Posterior vena cava (tissue), 2 donors: Measurements from ENCODE around the gene MYT1. TPM values are rescaled to one million over a fixed set of nuclear protein-coding genes. Genes with fewer than 3 reads are reported as not detected.
"Not testable (repeated sequence)": the region's sequence is repeated elsewhere in the genome, so short reads cannot be mapped to it uniquely, and the experiment has no call there.

Experiments
- DNase-seq: peaks from one replicate; pipeline ENCODE4 v3.0.0-alpha.2; 2020; ENCODE audit warnings: low spot score
- intact Hi-C, 2 donors: fragments of 100-400 bp; cut with DNase I; formaldehyde crosslinking; loops; one replicate each; pipeline versions ENCODE4 v1.14.1 to v1.14.2; 2022 to 2023
- total RNA-seq, 2 donors: library from RNA; stranded (reverse); fragmentation: NEBNext Ultra II Directional; extraction: Animal tissue kit (Norgen Biotek cat#: 25700); gene quantifications; one replicate each; pipeline ENCODE4 v1.2.1, GENCODE V29; 2021
- donor health status: DM: yes; HTN: yes; CAD: no.
- donor health status: DM: yes; HTN: yes; CAD: no.

The MYT1 gene
- total RNA-seq, 2 donors from 2014 or later: not detected

DNA sequence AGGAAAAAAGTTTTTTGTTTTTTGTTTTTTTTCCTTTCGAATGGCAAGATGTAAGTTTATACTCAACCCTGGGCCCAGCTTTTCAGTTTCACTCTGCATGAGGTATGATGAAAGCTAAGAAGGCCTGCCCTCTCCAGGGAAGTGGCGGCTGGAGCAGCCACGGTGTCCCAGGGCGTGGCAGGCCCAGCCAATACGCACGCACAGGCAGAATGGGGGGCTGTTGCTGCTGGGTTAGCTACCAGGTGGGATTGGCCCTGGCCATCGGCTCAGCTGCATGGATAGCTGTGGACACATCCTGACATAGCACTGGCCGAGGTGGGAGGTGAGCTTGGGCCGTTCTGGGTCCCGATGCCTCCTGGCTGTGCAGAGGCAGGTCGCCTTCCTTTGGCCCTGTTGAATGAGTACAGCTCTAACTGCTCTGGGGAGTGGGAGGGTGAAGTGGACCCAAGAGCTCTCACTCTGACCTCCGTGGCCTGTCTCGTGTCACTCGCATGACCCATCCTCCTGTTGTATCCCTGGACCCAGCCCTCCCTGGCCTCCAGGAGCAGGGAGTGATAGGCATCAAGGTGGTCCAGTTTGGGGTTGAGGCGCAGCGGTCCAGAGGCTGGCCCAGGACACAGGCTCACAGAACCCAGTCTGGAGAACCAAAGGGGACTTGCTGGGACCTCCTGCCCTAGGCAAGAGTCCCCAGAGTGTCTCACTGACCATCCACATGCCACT lies 18.1 kb downstream of the MYT1 start:
- intact Hi-C loops: no loop called here
- no peak for DNase-seq

DNA sequence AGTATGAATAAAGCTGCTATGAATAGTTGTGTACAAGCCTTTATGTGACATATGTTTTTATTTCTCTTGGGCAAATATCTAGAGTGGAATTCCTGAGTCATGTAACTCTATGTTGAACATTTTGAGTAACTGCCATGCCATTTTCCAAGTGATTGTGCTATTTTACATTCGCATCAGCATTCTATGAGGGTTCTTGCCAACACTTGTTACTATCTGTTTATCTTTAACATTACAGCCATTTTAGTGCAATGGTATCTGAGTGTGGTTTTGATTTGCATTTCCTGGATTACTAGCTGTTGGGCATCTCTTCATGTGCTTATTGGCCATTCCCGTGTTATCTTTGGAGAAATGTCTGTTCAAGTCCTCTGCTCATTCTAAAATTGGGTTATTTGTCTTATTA lies 19.1 kb downstream of the MYT1 start:
- DNase-seq: no peak
- intact Hi-C loops: no loop called here

DNA sequence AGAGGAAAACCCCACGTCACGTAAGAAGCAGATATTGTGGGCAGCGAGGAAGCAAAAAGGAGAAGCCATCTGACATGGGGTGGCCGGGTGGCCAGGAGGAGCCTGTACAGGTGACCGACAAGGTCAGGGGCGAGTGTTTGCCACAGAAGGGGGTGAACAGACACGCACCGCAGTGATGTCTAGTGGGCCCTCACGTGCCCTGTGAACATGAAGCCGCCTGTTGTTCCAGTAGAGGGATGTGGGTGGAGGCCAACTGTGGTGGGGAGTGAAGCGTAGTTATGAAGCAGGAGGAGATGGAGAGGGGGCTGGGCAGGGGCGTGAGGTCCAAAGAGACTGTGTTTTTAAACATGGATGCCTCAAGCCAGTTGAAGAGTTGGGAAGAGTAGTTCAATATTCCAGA lies 20.5 kb downstream of the MYT1 start:
- intact Hi-C loops: no loop called here
- DNase-seq: no peak

DNA sequence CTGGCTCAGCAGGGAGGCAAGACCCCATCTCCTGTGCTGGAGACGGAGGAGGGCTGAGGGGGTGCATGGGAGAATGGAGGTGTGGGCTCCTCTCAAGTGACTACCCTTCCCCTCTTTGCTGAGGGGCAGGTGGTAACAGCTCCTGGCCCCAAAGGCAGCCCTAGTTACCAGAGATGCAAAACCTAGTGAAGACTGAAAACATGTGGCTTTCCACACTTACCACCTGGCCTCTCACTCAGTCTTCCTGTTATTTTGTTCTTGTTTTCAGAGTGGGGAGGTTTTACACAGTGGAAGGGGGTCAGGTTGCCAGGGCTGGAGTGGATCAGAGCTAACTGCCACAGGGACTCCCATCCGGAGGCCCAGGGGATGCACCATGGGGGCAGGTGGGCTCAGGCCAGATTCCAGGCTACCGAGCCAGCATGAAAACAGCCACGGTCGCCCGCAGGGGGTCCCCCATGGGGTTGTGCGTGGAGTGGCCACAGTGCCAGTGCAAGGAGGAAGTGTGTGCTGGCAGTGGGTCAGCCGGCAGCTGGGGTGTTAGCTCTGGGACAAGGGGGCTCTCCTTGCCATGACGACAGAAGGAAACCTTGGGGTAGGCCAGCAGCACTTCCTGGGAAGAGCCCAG lies 21.1 kb downstream of the MYT1 start:
- no peak for DNase-seq
- intact Hi-C loops: no loop called here

DNA sequence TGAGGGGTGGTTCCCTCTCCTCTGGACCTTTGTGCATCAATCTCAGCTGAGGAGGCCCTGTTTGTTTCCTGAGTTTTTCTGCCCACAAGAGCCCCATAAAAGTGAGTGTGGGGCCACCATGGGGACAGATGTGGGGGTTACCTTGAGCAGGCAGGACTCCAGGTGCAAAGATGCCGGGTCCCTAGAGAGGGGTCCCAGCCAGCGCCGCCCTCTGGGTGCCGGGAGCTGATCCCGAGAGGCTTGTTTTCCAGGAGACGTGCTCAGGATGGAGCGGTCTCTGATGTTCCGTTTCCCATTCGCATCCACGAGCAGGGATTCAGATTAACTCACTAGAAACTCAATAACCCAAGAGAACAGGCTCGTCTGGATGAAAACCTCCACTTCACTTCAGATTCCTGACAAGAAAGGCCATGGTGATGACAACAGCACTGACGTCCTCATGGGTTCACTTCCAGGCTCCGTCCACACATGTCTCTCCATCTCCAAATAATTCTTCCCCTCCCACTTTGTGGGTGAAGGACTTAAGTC lies 21.9 kb downstream of the MYT1 start:
- no peak for DNase-seq
- intact Hi-C loops: no loop called here

DNA sequence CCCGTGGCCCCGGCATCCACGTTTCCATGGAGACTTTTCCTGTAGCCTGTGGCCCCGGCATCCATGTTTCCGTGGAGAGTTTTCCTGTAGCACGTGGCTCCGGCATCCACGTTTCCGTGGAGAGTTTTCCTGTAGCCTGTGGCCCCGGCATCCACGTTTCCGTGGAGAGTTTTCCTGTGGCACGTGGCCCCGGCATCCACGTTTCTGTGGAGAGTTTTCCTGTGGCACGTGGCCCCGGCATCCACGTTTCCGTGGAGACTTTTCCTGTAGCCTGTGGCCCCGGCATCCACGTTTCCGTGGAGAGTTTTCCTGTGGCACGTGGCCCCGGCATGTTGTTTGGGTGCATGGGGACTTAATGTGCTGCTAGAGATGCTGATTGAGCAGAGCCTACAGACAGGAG lies 23.0 kb downstream of the MYT1 start:
- intact Hi-C loops, DNase-seq: not testable (repeated sequence)

- DNase-seq: no peak
- intact Hi-C loops: no loop called here
These were observed 23.8 kb downstream of the MYT1 start for GRCh38 chr20:64188091-64188490.

GRCh38 chr20:64188682-64189529 lies 24.7 kb downstream of the MYT1 start:
- intact Hi-C loops: no loop called here
- DNase-seq: no peak

DNA sequence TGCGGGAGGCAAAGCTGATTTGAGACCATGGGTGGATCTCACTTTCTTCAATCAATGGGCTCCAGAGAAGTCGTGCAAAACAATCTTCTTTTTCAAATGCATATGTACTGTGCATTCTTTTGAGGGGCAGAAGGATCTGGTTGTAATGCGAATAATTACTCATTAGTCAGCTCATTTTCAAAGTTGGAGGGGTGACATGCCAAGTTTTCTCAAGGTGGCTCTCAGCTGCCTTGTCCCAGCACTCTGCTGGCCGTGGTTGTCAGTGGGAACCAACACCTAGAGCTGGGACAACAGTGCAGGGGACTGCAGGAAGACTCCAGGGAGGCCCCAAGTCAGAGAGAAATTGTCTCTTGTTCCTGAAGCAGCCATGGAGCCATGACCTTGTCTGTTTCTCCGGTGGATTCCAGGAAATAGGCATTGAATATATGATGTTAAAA lies 25.3 kb downstream of the MYT1 start:
- intact Hi-C loops: no loop called here

GRCh38 chr20:64189986-64190385 lies 25.7 kb downstream of the MYT1 start:
- DNase-seq: no peak
- intact Hi-C loops: no loop called here

More for the DNA sequence above, 25.3 kb downstream of the MYT1 start:
- DNase-seq: no peak

DNA sequence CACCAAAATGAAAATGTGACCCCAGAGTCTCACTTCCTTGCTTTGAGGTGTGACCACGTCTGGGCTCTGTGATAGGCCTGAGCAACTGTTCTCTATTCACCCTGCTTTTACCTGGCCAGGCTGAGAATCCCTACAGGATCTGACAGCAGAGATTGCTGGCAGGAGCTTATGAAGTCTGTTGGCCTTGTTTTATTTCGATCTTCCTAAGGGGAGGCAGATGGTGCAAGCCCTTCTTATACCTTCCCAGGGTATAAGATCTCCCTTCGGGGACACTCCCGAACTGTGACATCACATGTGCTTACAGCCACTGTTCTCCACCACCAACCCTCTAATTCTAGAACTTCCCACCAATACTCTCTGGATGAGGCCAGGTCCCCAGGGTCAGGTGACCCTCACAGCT lies 26.8 kb downstream of the MYT1 start:
- no peak for DNase-seq
- intact Hi-C loops: no loop called here

DNA sequence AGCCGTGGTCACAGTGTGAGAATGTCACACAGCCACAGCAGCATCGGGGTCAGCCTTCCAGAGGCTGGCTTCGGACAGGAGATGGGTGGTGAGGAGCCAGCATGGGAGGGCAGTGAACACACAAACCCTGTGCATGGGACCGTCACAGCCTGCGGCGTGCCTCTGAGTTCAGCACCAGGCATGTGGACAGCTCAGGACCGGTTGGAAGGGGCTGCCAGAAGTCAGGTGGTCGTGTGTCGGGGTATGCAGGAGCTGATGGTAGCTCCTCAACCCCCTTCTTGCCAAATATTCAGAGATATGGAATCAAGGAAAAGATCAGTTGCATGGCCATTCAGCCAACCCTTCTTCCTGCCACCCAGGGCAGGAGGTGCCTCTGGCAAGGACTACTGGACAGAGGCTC lies 28.2 kb downstream of the MYT1 start:
- no peak for DNase-seq
- intact Hi-C loops: no loop called here

- intact Hi-C loops: no loop called here
- DNase-seq: no peak
These were observed 28.8 kb downstream of the MYT1 start for GRCh38 chr20:64193058-64193457.

DNA sequence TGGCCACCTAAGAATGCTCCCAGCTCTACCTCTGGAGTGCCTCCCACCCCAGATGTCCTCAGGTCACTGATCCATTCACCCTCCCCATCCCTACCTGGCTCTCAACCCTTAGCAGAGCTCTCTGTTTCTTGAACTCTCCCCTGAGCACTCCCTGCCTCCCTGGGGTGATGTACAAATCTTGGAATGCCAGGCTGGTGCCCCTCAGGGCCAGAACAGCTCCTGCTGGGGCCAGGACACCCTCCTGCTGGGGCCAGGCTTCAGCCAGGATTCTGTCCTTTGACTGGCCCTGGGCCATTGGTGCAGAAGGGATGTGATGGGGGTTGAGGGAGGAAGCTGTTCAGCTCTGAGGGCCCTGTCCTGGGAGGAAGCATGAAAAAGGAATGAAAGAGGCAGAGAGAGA lies 30.0 kb downstream of the MYT1 start:
- intact Hi-C loops: no loop called here
- DNase-seq: no peak

GRCh38 chr20:64196309-64196708 lies 32.1 kb downstream of the MYT1 start:
- intact Hi-C loops: no loop called here
- no peak for DNase-seq

DNA sequence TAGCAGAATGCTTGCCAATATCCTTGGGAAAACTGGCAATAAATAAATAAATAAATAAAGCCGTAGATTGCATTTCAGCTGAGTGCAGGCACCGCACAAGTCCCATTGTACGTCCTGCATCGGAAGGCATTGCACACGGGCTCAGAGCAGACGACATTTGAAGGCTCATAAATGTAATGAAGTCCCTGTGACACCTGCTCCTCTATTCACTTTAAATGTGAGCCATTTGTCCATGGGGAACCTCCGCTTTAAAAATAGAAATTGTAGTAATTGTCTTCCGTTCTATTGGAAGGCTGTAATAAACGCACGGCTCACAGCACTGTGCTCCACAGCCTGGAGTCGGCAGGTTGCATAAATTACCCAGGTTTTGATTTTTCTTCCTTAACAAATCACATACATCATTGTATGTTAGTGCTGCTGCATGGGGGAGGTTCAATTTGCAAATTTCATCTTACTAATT lies 32.6 kb downstream of the MYT1 start:
- no peak for DNase-seq
- intact Hi-C loops: no loop called here

- intact Hi-C loops: no loop called here
- DNase-seq: no peak
These were observed 34.1 kb downstream of the MYT1 start for GRCh38 chr20:64198347-64198746.

- intact Hi-C loops: no loop called here
- no peak for DNase-seq
These were observed 35.1 kb downstream of the MYT1 start for GRCh38 chr20:64199395-64199794.

- DNase-seq: no peak
- intact Hi-C loops: no loop called here
These were observed 36.5 kb downstream of the MYT1 start for GRCh38 chr20:64200740-64201139.

DNA sequence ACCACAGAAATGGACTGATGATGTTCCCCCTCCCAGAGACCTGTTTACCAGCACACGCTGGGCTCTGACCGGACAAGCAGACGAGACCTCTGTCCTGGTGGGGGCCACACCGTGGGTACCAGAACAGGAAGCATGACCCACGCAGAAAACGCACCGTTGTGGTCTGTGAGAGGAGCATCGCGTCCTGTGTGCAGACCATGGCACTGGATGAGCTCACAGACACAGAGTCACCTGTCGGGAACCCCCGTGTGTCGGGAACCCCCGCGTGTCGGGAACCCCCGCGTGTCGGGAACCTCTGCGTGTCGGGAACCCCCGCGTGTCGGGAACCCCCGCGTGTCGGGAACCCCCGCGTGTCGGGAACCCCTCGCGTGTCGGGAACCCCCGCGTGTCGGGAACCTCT lies 37.4 kb downstream of the MYT1 start:
- intact Hi-C loops: no loop called here
- DNase-seq: no peak
